PC-3 (cell line): Measurements from ENCODE around the gene MAK.

Source experiments
- CTCF ChIP-seq: fragments of 300-600 bp; sonication (generic); conservative IDR thresholded peaks from 2 replicates; pipeline ENCODE4 v1.5.1; 2017; ENCODE audit warnings: antibody characterized with exemption, low read depth, mild to moderate bottlenecking, low read length
- EZH2 ChIP-seq: fragments of 300-600 bp; sonication (generic); IDR thresholded peaks from one replicate; pipeline ENCODE4 v1.6.1; 2017; ENCODE audit warnings: antibody characterized with exemption, mild to moderate bottlenecking, low read length; ENCODE audit not compliant: unreplicated experiment
- EZH2phosphoT487 ChIP-seq: fragments of 300-600 bp; sonication (generic); IDR thresholded peaks from 2 replicates; pipeline ENCODE4 v1.6.1; 2018; ENCODE audit warnings: mild to moderate bottlenecking, antibody characterized with exemption, low read length, borderline replicate concordance

- TF ChIP-seq CTCF (no peak), EZH2 (no peak), EZH2phosphoT487 (no peak)
Measured at GRCh38 chr6:10874207-10874606, 35.9 kb upstream of the MAK start.
